GM12801 (cell line): ENCODE measurements around the gene NYNRIN.

ENCODE experiments used
- CTCF ChIP-seq: IDR thresholded peaks from one replicate; pipeline ENCODE4 v1.5.1; 2011; ENCODE audit warnings: control low read depth; ENCODE audit not compliant: insufficient read length; ENCODE audit errors: extremely low read depth

NYNRIN gene

DNA sequence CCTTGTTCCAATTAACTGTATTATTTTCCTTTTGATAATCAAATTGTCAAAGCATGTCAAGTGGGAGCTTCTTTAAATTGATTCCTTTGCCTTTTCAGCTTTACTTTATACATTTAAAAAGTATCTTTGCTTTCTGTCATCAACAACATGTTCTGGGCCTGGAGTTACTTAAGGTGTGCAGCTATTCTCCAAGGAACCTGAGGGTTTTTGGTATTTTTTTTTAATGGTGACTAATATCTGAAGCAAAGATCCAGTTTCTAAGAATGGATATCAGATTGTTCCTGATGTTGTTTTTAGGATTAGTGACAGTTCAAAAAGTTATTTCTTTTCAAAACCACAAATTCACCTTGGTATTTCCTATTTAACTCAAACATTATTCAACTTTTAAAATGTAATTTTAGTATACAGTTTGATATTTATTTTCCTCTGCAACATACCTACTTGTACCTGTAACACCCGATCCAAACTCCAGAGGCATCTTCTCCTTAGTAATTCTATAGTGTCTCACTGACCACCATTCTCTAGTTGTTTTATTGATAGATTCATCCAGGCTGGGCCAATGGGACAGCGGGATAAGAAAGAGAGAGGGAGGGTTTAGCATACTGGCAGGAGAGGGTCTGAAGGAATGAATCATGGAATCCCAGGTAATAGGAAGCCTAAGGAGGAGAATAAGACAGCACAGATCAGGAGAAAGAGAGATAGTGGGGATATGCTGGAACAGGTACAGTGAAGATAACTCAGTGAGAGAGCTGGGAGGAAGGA, 27.5 kb downstream of the NYNRIN start:
- no peak for TF ChIP-seq CTCF

DNA sequence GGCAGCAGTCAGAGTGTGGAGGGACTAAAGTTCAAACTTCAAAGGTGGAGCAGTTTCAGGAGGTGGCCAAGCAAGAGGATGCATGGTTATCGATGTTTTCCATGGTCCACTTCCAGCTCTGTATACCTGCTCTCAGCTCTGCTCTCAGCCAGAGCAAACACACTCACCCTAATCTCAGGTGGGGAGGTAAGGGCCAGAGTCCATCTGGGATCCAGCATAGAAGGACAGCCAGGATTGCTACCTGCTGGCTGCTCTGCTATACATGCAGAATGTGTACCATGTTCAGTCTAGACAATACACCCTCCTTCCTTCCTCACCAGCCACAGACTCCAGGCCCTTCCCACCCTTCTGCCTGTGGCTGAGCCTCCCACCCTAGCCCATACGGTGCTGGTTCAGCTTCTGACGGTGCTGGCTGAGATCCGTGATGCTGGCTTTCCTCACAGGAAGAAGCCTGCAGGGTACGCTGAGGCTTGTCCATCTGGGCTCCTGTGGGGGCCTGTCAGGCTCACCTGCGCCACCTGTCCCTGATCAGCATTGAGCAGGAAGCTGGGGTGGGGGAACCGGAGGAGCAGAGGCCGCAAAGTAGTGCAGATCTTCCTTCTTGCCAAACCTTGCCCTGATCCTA, 28.2 kb downstream of the NYNRIN start:
- TF ChIP-seq CTCF, result no peak

- TF ChIP-seq CTCF, result no peak
Measured at GRCh38 chr14:24427537-24428508, 29.0 kb downstream of the NYNRIN start.

GRCh38 chr14:24428628-24429394, 30.0 kb downstream of the NYNRIN start:
- TF ChIP-seq CTCF, result no peak

DNA sequence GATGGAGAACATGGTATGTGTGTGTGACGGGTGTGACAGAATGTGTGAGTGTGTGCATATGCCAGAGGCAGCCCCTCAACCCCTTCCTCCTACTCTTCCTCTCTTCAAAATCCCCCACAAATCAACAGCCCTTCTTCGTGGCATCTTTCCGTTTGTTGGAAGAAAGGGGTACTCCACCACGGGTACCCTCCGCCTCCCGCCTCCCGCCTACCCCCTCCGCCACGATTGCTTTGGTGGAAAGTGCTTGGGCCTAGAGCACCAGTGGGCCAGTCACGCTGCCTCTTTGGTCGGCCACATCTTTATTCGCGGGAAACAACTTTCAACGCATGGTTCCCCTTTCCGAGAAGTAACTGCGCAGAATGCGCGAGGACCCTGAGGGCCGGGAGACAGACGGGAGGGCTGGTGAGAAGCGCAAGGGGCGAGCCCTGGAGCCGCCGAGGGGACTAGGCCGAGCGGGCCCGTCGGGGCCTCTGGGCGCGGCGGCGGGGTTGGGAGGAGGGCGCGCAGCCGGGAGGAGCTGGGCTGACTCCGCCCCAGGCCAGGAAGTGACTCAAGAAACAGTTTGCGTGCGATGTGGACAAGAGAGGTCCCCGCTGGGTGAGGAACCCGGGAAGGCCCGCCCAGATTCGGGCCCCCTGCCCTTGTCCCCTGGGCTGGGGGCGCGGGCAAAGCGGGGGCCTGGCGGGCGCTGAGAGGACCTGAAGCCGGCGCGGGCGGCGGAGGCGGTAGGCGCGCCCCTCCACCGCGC, 30.8 kb downstream of the NYNRIN start, which contains the start of the genes CBLN3 and KHNYN:
Gene CBLN3 (minus strand): TSS at position 274 of the 748 bp plus-strand sequence. CDS start 614 bp downstream, outside the sequence.
Gene KHNYN (plus strand): TSS at position 560 of the 748 bp plus-strand sequence. CDS start 777 bp downstream, outside the sequence.
- no peak for TF ChIP-seq CTCF

GRCh38 chr14:24430143-24430681, 31.4 kb downstream of the NYNRIN start:
- TF ChIP-seq CTCF, result no peak
